H1 (cell line): Measurements from ENCODE around the gene FOXC2. TPM values are rescaled to one million over a fixed set of nuclear protein-coding genes. Genes with fewer than 3 reads are reported as not detected.
A peak's percentile ranks its signal among the peaks of the same experiment; 100 is the strongest.

Experiments
- ASH2L ChIP-seq: fragments of 200-600, 300-600 bp; sonication (generic); IDR thresholded peaks from one replicate; pipeline ENCODE4 v1.7.1; 2017; ENCODE audit warnings: low read length
- BACH1 ChIP-seq: IDR thresholded peaks from 2 replicates; pipeline ENCODE4 v1.6.1; 2012; ENCODE audit warnings: low read length, improper control_type of control experiment
- BCL11A ChIP-seq, 2 experiments: IDR thresholded peaks; one replicate each; pipeline ENCODE4 v1.6.1; 2011; ENCODE audit warnings: low read depth in 2 of 2, low read length in 2 of 2, mild to moderate bottlenecking in 2 of 2
- CHD1 ChIP-seq: IDR thresholded peaks from 2 replicates; pipeline ENCODE4 v1.6.1; 2012; ENCODE audit warnings: low read depth, low read length, improper control_type of control experiment
- CHD2 ChIP-seq: IDR thresholded peaks from 2 replicates; pipeline ENCODE4 v1.6.1; 2012; ENCODE audit warnings: low read length, improper control_type of control experiment
- CREB1 ChIP-seq: IDR thresholded peaks from 2 replicates; pipeline ENCODE4 v1.6.1; 2012; ENCODE audit warnings: inconsistent platforms
- EGR1 ChIP-seq: IDR thresholded peaks from 2 replicates; pipeline ENCODE4 v1.6.1; 2011; ENCODE audit warnings: low read depth, low read length, borderline replicate concordance
- EP300 ChIP-seq, 2 experiments: IDR thresholded peaks; 1 replicate in 1 of 2; 2 replicates in 1 of 2; pipeline ENCODE4 v1.6.1; 2011 to 2012; ENCODE audit warnings: low read depth in 2 of 2, low read length in 2 of 2, mild to moderate bottlenecking in 2 of 2, borderline replicate concordance in 1 of 2, inconsistent platforms in 1 of 2, moderate library complexity in 1 of 2
- GABPA ChIP-seq: IDR thresholded peaks from 2 replicates; pipeline ENCODE4 v1.6.1; 2011; ENCODE audit warnings: mild to moderate bottlenecking, low read length, moderate library complexity, borderline replicate concordance; ENCODE audit not compliant: insufficient read depth
- HDAC6 ChIP-seq: IDR thresholded peaks from one replicate; pipeline ENCODE4 v1.7.1; 2012; ENCODE audit warnings: low read depth, mild to moderate bottlenecking, inconsistent platforms, low read length, moderate library complexity
- JUN ChIP-seq: IDR thresholded peaks from 2 replicates; pipeline ENCODE4 v1.6.1; 2011; ENCODE audit warnings: low read depth, mild to moderate bottlenecking, improper control_type of control experiment, low read length
- KDM1A ChIP-seq: fragments of 200-600, 300-600 bp; sonication (generic); IDR thresholded peaks from 2 replicates; pipeline ENCODE4 v1.7.1; 2016; ENCODE audit warnings: mild to moderate bottlenecking, low read length, borderline replicate concordance
- MAFK ChIP-seq: IDR thresholded peaks from 2 replicates; pipeline ENCODE4 v1.6.1; 2012; ENCODE audit warnings: low read depth, mild to moderate bottlenecking, improper control_type of control experiment, low read length
- NRF1 ChIP-seq: IDR thresholded peaks from 2 replicates; pipeline ENCODE4 v1.6.1; 2011; ENCODE audit warnings: mild to moderate bottlenecking, low read depth, low read length, improper control_type of control experiment
- POU5F1 ChIP-seq: IDR thresholded peaks from 2 replicates; pipeline ENCODE4 v1.6.1; 2011; ENCODE audit warnings: low read depth, mild to moderate bottlenecking, low read length, moderate library complexity
- SAP30 ChIP-seq: fragments of 300-600 bp; sonication (generic); IDR thresholded peaks from 2 replicates; pipeline ENCODE4 v1.7.1; 2012; ENCODE audit warnings: low read length, moderate library complexity, mild to moderate bottlenecking, inconsistent platforms; ENCODE audit not compliant: insufficient read depth, insufficient replicate concordance
- SIRT6 ChIP-seq: IDR thresholded peaks from one replicate; pipeline ENCODE4 v1.7.1; 2012; ENCODE audit warnings: low read length, inconsistent platforms
- SP4 ChIP-seq: IDR thresholded peaks from 2 replicates; pipeline ENCODE4 v1.6.1; 2012; ENCODE audit warnings: low read length, inconsistent platforms
- TAF7 ChIP-seq: optimal IDR thresholded peaks from 2 replicates; pipeline ENCODE3; 2011; ENCODE audit warnings: low read depth, mild to moderate bottlenecking, inconsistent platforms, low read length, moderate library complexity, borderline replicate concordance
- TBP ChIP-seq: IDR thresholded peaks from 2 replicates; pipeline ENCODE4 v1.6.1; 2011; ENCODE audit warnings: low read depth, low read length, improper control_type of control experiment
- TCF12 ChIP-seq: IDR thresholded peaks from 2 replicates; pipeline ENCODE4 v1.6.1; 2011; ENCODE audit warnings: low read depth, mild to moderate bottlenecking, low read length
- TEAD4 ChIP-seq: IDR thresholded peaks from 2 replicates; pipeline ENCODE4 v1.6.1; 2012; ENCODE audit warnings: low read depth, low read length, inconsistent platforms, mixed read lengths
- polyA plus RNA-seq, 7 experiments: library from polyadenylated mRNA; depleted of rRNA in 3 of 7; stranded (reverse) in 5 of 7; unstranded in 2 of 7; fragments of >200 nt in 5 of 7; fragments of 200-250 nt in 2 of 7; gene quantifications; 1 replicate in 5 of 7; 2 replicates in 1 of 7; 4 replicates in 1 of 7; pipeline versions ENCODE4 v1.2.1 to v1.2.3, GENCODE V29; 2011 to 2013; ENCODE audit warnings: missing spikeins in 2 of 7, mixed read lengths in 2 of 7
- total RNA-seq: library from RNA; stranded (reverse); fragmentation: NEBNext Ultra II Directional; extraction: Animal tissue kit (Norgen Biotek cat#: 25700); gene quantifications from 2 replicates; pipeline ENCODE4 v1.2.1, GENCODE V29; 2021
- TF ChIP-seq, protein P1 (sequence below): IDR thresholded peaks from 2 replicates; pipeline ENCODE4 v1.6.1; 2012; ENCODE audit warnings: low read length, inconsistent platforms
- TF ChIP-seq, protein P2 (sequence below): IDR thresholded peaks from 2 replicates; pipeline ENCODE4 v1.6.1; 2011; ENCODE audit warnings: low read depth, mild to moderate bottlenecking, low read length; ENCODE audit not compliant: insufficient read depth

The FOXC2 gene
- total and polyA plus RNA-seq, 2 of the 8 experiments (the other 6 are each of a cell fraction or from before 2014, with no cell fraction given): 0.09 TPM; not detected in 1

DNA sequence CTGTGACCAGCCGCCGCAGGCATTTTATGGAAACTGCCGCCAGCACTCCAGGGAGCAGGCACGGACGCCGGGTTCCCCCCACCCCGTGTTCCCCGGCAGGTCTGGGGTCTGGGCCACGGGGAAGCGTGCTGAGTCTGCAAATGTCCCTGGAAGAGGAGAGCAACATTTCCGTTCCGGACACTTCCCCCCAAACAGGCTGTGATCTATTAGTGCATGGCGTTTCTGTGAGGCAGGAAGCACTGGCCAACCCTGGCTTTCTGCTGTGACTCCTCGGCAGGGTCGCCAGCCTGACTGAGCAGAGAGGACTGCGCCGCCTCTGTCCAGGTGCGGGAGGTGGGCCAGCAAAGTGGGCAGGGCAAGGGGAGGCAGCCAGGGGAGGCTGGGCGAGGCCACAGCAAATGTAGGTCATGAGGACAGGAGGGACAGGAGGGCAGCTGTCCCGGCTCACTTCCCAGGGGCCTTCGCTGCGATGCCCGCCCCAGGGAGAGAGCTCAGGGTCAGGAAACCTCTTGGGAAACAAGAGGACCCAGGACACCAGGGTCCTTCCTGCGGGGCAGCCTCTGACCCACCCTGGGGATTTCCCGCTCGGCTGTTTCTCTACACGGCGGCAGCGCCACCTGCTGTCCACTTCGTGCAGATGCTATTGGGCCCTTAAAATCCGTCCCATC is 46.8 kb upstream of the FOXC2 start (continued):
- TF ChIP-seq NRF1 (no peak), EGR1 (no peak), JUN (no peak), POU5F1 (no peak), MAFK (no peak), TAF7 (no peak), CHD1 (no peak), KDM1A (no peak), BCL11A (IDR thresholded peaks at IDR 0.05; ENCODE audit: low read depth in 2 of 2, low read length in 2 of 2) (no peak), SIRT6 (no peak), CREB1 (no peak), BACH1 (no peak), SP4 (no peak), EP300 (IDR thresholded peaks at IDR 0.05; ENCODE audit: borderline replicate concordance in 1 of 2, low read depth in 2 of 2, low read length in 2 of 2) (no peak), CHD2 (no peak), ASH2L (no peak), TEAD4 (no peak), GABPA (0 out of 2 replicates have a peak, but pooled peaks have one; percentile 13), SAP30 (no peak), TBP (no peak), HDAC6 (no peak), TCF12 (no peak)
- TF ChIP-seq, protein P1, sequence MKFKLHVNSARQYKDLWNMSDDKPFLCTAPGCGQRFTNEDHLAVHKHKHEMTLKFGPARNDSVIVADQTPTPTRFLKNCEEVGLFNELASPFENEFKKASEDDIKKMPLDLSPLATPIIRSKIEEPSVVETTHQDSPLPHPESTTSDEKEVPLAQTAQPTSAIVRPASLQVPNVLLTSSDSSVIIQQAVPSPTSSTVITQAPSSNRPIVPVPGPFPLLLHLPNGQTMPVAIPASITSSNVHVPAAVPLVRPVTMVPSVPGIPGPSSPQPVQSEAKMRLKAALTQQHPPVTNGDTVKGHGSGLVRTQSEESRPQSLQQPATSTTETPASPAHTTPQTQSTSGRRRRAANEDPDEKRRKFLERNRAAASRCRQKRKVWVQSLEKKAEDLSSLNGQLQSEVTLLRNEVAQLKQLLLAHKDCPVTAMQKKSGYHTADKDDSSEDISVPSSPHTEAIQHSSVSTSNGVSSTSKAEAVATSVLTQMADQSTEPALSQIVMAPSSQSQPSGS: 0 out of 2 replicates have a peak, but pooled peaks have one; percentile 23
- TF ChIP-seq, protein P2, sequence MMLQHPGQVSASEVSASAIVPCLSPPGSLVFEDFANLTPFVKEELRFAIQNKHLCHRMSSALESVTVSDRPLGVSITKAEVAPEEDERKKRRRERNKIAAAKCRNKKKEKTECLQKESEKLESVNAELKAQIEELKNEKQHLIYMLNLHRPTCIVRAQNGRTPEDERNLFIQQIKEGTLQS: no peak
